A549 (cell line): Measurements from ENCODE around the gene KTN1.

Source experiments
- CBX8 ChIP-seq: fragments of 200-600 bp; sonication (generic); IDR thresholded peaks from 2 replicates; pipeline ENCODE4 v1.6.1; 2016
- EHMT2 ChIP-seq: fragments of 200-600 bp; sonication (generic); IDR thresholded peaks from 2 replicates; pipeline ENCODE4 v1.6.1; 2016; ENCODE audit warnings: antibody characterized with exemption, low read depth, mild to moderate bottlenecking, moderate library complexity
- EP300 ChIP-seq, 2 experiments: fragments of >200 bp; sonication (Bioruptor Twin); formaldehyde crosslinking; IDR thresholded peaks; 2 replicates in 1 of 2; 3 replicates in 1 of 2; pipeline ENCODE4 v1.6.1; 2016 to 2017
- ESRRA ChIP-seq: fragments of 150-350 bp; IDR thresholded peaks from 2 replicates; pipeline ENCODE4 v1.6.1; 2014; ENCODE audit warnings: mild to moderate bottlenecking, low read length, borderline replicate concordance
- GATA3 ChIP-seq: IDR thresholded peaks from 2 replicates; pipeline ENCODE4 v1.6.1; 2012; ENCODE audit warnings: borderline replicate concordance
- JUN ChIP-seq, 2 experiments: fragments of >200 bp; sonication (Bioruptor Twin); formaldehyde crosslinking; IDR thresholded peaks; 2 replicates in 1 of 2; 3 replicates in 1 of 2; pipeline ENCODE4 v1.6.1; 2016 to 2017
- NFE2L2 ChIP-seq: fragments of 150-350 bp; conservative IDR thresholded peaks from 2 replicates; pipeline ENCODE4 v1.6.1; 2014; ENCODE audit warnings: low read length
- NR3C1 ChIP-seq: fragments of >200 bp; sonication (Bioruptor Twin); formaldehyde crosslinking; IDR thresholded peaks from 3 replicates; pipeline ENCODE4 v1.6.1; 2017
- POLR2A ChIP-seq: IDR thresholded peaks from 2 replicates; pipeline ENCODE4 v1.6.1; 2012; ENCODE audit warnings: mild to moderate bottlenecking, low read length
- POLR2AphosphoS2 ChIP-seq: conservative IDR thresholded peaks from 2 replicates; pipeline ENCODE4 v1.6.1; 2012; ENCODE audit warnings: low read length, improper control_type of control experiment, inconsistent platforms
- RNF2 ChIP-seq: fragments of 200-600 bp; sonication (generic); IDR thresholded peaks from 2 replicates; pipeline ENCODE4 v1.6.1; 2016; ENCODE audit warnings: low read depth, mild to moderate bottlenecking, antibody characterized with exemption, moderate library complexity, borderline replicate concordance
- TF ChIP-seq, protein P1 (sequence below): IDR thresholded peaks from 2 replicates; pipeline ENCODE4 v1.6.1; 2012
- TF ChIP-seq, protein P2 (sequence below): fragments of >200 bp; sonication (Bioruptor Twin); formaldehyde crosslinking; IDR thresholded peaks from 3 replicates; pipeline ENCODE4 v1.5.1; 2016
- TF ChIP-seq, protein P3 (sequence below): fragments of 200-600 bp; sonication (generic); IDR thresholded peaks from 2 replicates; pipeline ENCODE4 v1.6.1; 2016; ENCODE audit warnings: antibody characterized with exemption, mild to moderate bottlenecking, moderate library complexity

DNA sequence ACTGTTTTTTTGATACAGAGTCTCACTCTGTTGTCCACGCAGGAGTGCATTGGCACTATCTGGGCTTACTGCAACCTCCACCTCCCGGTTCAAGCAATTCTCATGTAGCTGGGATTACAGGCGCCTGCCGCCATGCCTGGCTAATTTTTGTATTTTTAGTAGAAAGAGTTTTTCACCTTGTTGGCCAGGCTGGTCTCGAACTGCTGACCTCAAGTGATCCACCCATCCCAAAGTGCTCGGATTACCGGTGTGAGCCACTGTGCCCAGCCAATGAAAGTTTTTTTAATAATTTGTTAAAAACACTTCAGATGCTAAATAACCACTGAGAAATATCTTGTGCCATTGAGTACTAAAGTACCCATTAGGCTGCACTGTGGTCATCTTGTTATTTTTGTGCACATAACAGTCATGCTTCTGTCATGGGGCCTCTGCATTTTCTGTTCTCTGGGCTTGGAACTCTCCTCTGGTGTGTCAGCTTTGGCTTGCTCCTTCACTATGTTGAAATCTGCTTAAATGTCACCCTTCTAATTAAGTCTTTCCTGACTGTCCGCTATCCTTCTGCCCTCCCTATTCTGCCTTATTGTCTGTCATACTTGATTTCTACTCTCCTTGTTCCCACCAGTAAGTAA is 105.1 kb downstream of the KTN1 start:
- TF ChIP-seq POLR2A (no peak), NR3C1 (no peak), EP300 (IDR thresholded peaks at IDR 0.05) (no peak), NFE2L2 (no peak), RNF2 (no peak), JUN (IDR thresholded peaks at IDR 0.05) (no peak), ESRRA (no peak), POLR2AphosphoS2 (no peak), EHMT2 (no peak), CBX8 (no peak), GATA3 (no peak)
- TF ChIP-seq, protein P1, sequence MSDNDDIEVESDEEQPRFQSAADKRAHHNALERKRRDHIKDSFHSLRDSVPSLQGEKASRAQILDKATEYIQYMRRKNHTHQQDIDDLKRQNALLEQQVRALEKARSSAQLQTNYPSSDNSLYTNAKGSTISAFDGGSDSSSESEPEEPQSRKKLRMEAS: no peak
- TF ChIP-seq, protein P2, sequence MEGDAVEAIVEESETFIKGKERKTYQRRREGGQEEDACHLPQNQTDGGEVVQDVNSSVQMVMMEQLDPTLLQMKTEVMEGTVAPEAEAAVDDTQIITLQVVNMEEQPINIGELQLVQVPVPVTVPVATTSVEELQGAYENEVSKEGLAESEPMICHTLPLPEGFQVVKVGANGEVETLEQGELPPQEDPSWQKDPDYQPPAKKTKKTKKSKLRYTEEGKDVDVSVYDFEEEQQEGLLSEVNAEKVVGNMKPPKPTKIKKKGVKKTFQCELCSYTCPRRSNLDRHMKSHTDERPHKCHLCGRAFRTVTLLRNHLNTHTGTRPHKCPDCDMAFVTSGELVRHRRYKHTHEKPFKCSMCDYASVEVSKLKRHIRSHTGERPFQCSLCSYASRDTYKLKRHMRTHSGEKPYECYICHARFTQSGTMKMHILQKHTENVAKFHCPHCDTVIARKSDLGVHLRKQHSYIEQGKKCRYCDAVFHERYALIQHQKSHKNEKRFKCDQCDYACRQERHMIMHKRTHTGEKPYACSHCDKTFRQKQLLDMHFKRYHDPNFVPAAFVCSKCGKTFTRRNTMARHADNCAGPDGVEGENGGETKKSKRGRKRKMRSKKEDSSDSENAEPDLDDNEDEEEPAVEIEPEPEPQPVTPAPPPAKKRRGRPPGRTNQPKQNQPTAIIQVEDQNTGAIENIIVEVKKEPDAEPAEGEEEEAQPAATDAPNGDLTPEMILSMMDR: no peak
- TF ChIP-seq, protein P3, sequence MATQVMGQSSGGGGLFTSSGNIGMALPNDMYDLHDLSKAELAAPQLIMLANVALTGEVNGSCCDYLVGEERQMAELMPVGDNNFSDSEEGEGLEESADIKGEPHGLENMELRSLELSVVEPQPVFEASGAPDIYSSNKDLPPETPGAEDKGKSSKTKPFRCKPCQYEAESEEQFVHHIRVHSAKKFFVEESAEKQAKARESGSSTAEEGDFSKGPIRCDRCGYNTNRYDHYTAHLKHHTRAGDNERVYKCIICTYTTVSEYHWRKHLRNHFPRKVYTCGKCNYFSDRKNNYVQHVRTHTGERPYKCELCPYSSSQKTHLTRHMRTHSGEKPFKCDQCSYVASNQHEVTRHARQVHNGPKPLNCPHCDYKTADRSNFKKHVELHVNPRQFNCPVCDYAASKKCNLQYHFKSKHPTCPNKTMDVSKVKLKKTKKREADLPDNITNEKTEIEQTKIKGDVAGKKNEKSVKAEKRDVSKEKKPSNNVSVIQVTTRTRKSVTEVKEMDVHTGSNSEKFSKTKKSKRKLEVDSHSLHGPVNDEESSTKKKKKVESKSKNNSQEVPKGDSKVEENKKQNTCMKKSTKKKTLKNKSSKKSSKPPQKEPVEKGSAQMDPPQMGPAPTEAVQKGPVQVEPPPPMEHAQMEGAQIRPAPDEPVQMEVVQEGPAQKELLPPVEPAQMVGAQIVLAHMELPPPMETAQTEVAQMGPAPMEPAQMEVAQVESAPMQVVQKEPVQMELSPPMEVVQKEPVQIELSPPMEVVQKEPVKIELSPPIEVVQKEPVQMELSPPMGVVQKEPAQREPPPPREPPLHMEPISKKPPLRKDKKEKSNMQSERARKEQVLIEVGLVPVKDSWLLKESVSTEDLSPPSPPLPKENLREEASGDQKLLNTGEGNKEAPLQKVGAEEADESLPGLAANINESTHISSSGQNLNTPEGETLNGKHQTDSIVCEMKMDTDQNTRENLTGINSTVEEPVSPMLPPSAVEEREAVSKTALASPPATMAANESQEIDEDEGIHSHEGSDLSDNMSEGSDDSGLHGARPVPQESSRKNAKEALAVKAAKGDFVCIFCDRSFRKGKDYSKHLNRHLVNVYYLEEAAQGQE: no peak
